ENCODE data around the gene CHL1.

Gene CHL1

GRCh38 chr3:294581-294980 is 98.0 kb downstream of the CHL1 start:
- ChIA-PET POLR2A (no interaction called here), CTCF (interaction anchor here (1.3 kb wide), 1 partner anchor 14 kb away, joined by 3 read pairs; no protein-coding TSS in a partner anchor)
- TF ChIP-seq, protein P1, sequence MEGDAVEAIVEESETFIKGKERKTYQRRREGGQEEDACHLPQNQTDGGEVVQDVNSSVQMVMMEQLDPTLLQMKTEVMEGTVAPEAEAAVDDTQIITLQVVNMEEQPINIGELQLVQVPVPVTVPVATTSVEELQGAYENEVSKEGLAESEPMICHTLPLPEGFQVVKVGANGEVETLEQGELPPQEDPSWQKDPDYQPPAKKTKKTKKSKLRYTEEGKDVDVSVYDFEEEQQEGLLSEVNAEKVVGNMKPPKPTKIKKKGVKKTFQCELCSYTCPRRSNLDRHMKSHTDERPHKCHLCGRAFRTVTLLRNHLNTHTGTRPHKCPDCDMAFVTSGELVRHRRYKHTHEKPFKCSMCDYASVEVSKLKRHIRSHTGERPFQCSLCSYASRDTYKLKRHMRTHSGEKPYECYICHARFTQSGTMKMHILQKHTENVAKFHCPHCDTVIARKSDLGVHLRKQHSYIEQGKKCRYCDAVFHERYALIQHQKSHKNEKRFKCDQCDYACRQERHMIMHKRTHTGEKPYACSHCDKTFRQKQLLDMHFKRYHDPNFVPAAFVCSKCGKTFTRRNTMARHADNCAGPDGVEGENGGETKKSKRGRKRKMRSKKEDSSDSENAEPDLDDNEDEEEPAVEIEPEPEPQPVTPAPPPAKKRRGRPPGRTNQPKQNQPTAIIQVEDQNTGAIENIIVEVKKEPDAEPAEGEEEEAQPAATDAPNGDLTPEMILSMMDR (IDR thresholded peaks at IDR 0.05; ENCODE audit: control extremely low read depth, extremely low read depth, low read depth, missing control alignments) = no peak
- no peak for DNase-seq (ENCODE audit: extremely low spot score)

DNA sequence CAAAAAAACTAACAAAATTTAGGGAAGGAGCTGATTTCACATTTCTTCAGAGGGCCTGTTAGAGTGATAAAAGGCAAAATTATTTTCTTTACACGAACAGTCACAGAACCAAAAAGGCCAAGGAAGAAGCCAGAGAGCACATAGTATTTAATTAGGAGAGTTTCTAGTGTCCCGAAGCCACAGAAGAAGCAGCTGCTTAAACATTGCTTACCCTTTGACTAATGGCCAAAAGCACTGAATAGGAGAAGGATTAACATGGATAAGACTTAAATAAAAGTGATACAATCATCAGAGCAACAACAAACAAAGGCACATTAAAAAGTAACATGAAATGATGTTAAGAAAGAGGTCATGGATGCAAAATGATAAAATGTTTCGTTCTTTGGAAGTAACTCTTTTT is 98.6 kb downstream of the CHL1 start:
- POLR2A ChIA-PET = no interaction called here
- CTCF ChIA-PET = no interaction called here
- TF ChIP-seq, protein P1 (IDR thresholded peaks at IDR 0.05; ENCODE audit: control extremely low read depth, extremely low read depth, low read depth, missing control alignments) = no peak
- no peak for DNase-seq (ENCODE audit: extremely low spot score)

- ChIA-PET CTCF (no interaction called here), POLR2A (no interaction called here)
- TF ChIP-seq, protein P1 (IDR thresholded peaks at IDR 0.05; ENCODE audit: control extremely low read depth, extremely low read depth, low read depth, missing control alignments) = no peak
- no peak for DNase-seq (ENCODE audit: extremely low spot score)
Measured at GRCh38 chr3:297585-297984, 101.0 kb downstream of the CHL1 start.

- TF ChIP-seq, protein P1 (IDR thresholded peaks at IDR 0.05; ENCODE audit: control extremely low read depth, extremely low read depth, low read depth, missing control alignments) = no peak
- POLR2A ChIA-PET = no interaction called here
- no peak for DNase-seq (ENCODE audit: extremely low spot score)
- CTCF ChIA-PET = interaction anchor here (1.5 to 2.7 kb wide), 4 partner anchors 9 to 151 kb away, joined by 3 to 10 read pairs (median 6); no protein-coding TSS in a partner anchor
Measured at GRCh38 chr3:299590-300301, 103.2 kb downstream of the CHL1 start.

- TF ChIP-seq, protein P1 (IDR thresholded peaks at IDR 0.05; ENCODE audit: control extremely low read depth, extremely low read depth, low read depth, missing control alignments) = no peak
- ChIA-PET POLR2A (no interaction called here), CTCF (no interaction called here)
- no peak for DNase-seq (ENCODE audit: extremely low spot score)
Measured at GRCh38 chr3:307182-307581, 110.6 kb downstream of the CHL1 start.

DNA sequence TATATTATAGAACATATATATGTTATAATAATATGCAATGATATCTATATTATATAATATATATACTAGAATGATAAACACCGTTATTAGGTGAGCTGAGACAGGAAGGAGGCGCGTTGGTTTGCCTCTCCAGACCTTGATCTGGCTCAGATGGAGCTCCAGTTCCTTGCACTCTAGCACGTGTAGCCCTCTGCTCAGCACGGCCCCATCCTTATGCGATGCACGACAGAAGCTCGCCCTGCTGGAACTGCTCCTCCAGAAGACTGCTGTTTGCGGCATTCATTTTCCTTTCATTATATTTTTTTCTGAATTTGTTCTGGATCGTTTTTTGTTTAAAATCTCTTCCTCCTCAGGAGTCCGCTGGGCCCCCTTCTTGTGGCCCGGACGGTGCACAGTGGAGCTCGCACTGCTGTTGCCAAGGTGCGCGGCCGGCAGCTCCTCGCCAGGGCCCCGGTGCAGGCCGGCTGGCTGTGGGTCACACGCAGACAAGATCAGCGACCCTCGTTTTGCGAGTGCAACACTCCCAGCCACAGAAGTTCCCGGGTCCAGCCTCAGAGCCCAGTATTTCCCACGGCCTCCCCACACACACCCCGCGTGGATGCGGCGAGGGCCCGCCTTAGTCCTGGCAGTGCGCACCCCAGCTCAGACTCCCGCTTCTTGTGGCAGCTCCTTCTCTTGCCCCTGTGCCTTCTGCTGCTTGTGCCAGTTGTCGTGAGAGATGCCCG is 112.2 kb downstream of the CHL1 start:
- TF ChIP-seq, protein P1 (IDR thresholded peaks at IDR 0.05; ENCODE audit: control extremely low read depth, extremely low read depth, low read depth, missing control alignments) = no peak
- no peak for DNase-seq (ENCODE audit: extremely low spot score)
- ChIA-PET POLR2A (no interaction called here), CTCF (interaction anchor here (1.2 kb wide), 1 partner anchor 13 kb away, joined by 5 read pairs; no protein-coding TSS in a partner anchor)
